Iris pigment epithelial cell (primary cell): ENCODE measurements around the gene SPOCK1.

Experiments
- DNase-seq: peaks from one replicate; pipeline ENCODE4 v3.0.0-alpha.2; 2011; ENCODE audit warnings: low read depth

Gene SPOCK1

GRCh38 chr5:137492331-137492730 is 6.8 kb downstream of the SPOCK1 start:
- DNase-seq = peak; percentile 52

- peak; percentile 15 for DNase-seq
These were observed 8.0 kb downstream of the SPOCK1 start for GRCh38 chr5:137491121-137491520.

GRCh38 chr5:137490591-137490990 is 8.5 kb downstream of the SPOCK1 start:
- DNase-seq = no peak

GRCh38 chr5:137488974-137489373 is 10.2 kb downstream of the SPOCK1 start:
- DNase-seq = no peak

GRCh38 chr5:137488516-137488915 is 10.6 kb downstream of the SPOCK1 start:
- no peak for DNase-seq

GRCh38 chr5:137487600-137487999 is 11.5 kb downstream of the SPOCK1 start:
- peak; percentile 40 for DNase-seq

GRCh38 chr5:137486707-137487106 is 12.4 kb downstream of the SPOCK1 start:
- peak; percentile 49 for DNase-seq

GRCh38 chr5:137481596-137481995 is 17.5 kb downstream of the SPOCK1 start:
- no peak for DNase-seq

GRCh38 chr5:137478043-137478442 is 21.1 kb downstream of the SPOCK1 start:
- DNase-seq = no peak

GRCh38 chr5:137470921-137471220 is 28.3 kb downstream of the SPOCK1 start:
- no peak for DNase-seq

GRCh38 chr5:137470111-137470920 is 28.8 kb downstream of the SPOCK1 start:
- DNase-seq = peak; percentile 88

GRCh38 chr5:137466889-137467288 is 32.2 kb downstream of the SPOCK1 start:
- no peak for DNase-seq

GRCh38 chr5:137465930-137466329 is 33.2 kb downstream of the SPOCK1 start:
- DNase-seq = no peak

- no peak for DNase-seq
These were observed 36.2 kb downstream of the SPOCK1 start for GRCh38 chr5:137462816-137463520.

- no peak for DNase-seq
These were observed 36.9 kb downstream of the SPOCK1 start for GRCh38 chr5:137462265-137462590.

- DNase-seq = no peak
These were observed 37.5 kb downstream of the SPOCK1 start for GRCh38 chr5:137461391-137462264.

GRCh38 chr5:137454671-137455070 is 44.5 kb downstream of the SPOCK1 start:
- no peak for DNase-seq

- DNase-seq = peak; percentile 39
These were observed 45.5 kb downstream of the SPOCK1 start for GRCh38 chr5:137453483-137454080.

GRCh38 chr5:137450759-137451158 is 48.4 kb downstream of the SPOCK1 start:
- DNase-seq = no peak

GRCh38 chr5:137448868-137449267 is 50.3 kb downstream of the SPOCK1 start:
- DNase-seq = no peak

GRCh38 chr5:137446615-137447014 is 52.5 kb downstream of the SPOCK1 start:
- DNase-seq = no peak

- no peak for DNase-seq
These were observed 53.0 kb downstream of the SPOCK1 start for GRCh38 chr5:137446151-137446550.
